H9 (cell line): ENCODE data around the gene APCDD1. TPM values are rescaled to one million over a fixed set of nuclear protein-coding genes. Genes with fewer than 3 reads are reported as not detected.

ENCODE experiments used
- DNase-seq: peaks from one replicate; pipeline ENCODE4 v3.0.0-alpha.2; 2017
- H2AFZ ChIP-seq: one replicate; pipeline ENCODE4 v1.6.1; 2013; ENCODE audit warnings: mild to moderate bottlenecking, low read length, control low read depth, moderate library complexity
- H2AK5ac ChIP-seq: 2 replicates; pipeline ENCODE4 v1.6.1; 2013; ENCODE audit warnings: low read length, control low read depth, mixed read lengths; ENCODE audit not compliant: insufficient read length
- H2BK120ac ChIP-seq: one replicate; pipeline ENCODE4 v1.6.1; 2013; ENCODE audit warnings: low read depth, mild to moderate bottlenecking, low read length, control low read depth, inconsistent platforms; ENCODE audit not compliant: poor library complexity, severe bottlenecking
- H2BK12ac ChIP-seq: 2 replicates; pipeline ENCODE4 v1.6.1; 2013; ENCODE audit warnings: low read length, control low read depth, mixed read lengths, low read depth; ENCODE audit not compliant: insufficient read length
- H2BK15ac ChIP-seq: 2 replicates; pipeline ENCODE4 v1.6.1; 2013; ENCODE audit warnings: low read depth, low read length, control low read depth
- H2BK20ac ChIP-seq: one replicate; pipeline ENCODE4 v1.6.1; 2013; ENCODE audit warnings: low read depth, mild to moderate bottlenecking, low read length, control low read depth, inconsistent platforms; ENCODE audit not compliant: poor library complexity, severe bottlenecking
- H2BK5ac ChIP-seq: 2 replicates; pipeline ENCODE4 v1.6.1; 2013; ENCODE audit warnings: low read length, control low read depth, mixed read lengths; ENCODE audit not compliant: insufficient read length
- H3K14ac ChIP-seq: 2 replicates; pipeline ENCODE4 v1.6.1; 2013; ENCODE audit warnings: low read length, control low read depth; ENCODE audit not compliant: insufficient read depth
- H3K18ac ChIP-seq: 2 replicates; pipeline ENCODE4 v1.6.1; 2013; ENCODE audit warnings: low read depth, mild to moderate bottlenecking, mixed read lengths, low read length, control low read depth; ENCODE audit not compliant: insufficient read length
- H3K23ac ChIP-seq: 2 replicates; pipeline ENCODE4 v1.6.1; 2013; ENCODE audit warnings: low read length, control low read depth, mixed read lengths, low read depth; ENCODE audit not compliant: insufficient read length
- H3K23me2 ChIP-seq: 2 replicates; pipeline ENCODE4 v1.6.1; 2013; ENCODE audit warnings: low read depth, mild to moderate bottlenecking, mixed read lengths, low read length, control low read depth; ENCODE audit not compliant: insufficient read length, poor library complexity, severe bottlenecking
- H3K27ac ChIP-seq: 2 replicates; pipeline ENCODE4 v1.5.1; 2013; ENCODE audit warnings: low read length, control low read depth, mixed read lengths, low read depth; ENCODE audit not compliant: insufficient read length
- H3K27me3 ChIP-seq: 2 replicates; pipeline ENCODE4 v1.6.1; 2013; ENCODE audit warnings: low read length, control low read depth, inconsistent platforms; ENCODE audit not compliant: insufficient read depth
- H3K4ac ChIP-seq: 2 replicates; pipeline ENCODE4 v1.6.1; 2013; ENCODE audit warnings: low read depth, mild to moderate bottlenecking, control low read depth, inconsistent platforms, low read length, moderate library complexity
- H3K4me1 ChIP-seq: 2 replicates; pipeline ENCODE4 v1.6.1; 2013; ENCODE audit warnings: low read length, control low read depth, inconsistent platforms; ENCODE audit not compliant: insufficient read depth
- H3K4me2 ChIP-seq: 2 replicates; pipeline ENCODE4 v1.6.1; 2013; ENCODE audit warnings: low read length, control low read depth, mixed read lengths; ENCODE audit not compliant: insufficient read length, insufficient read depth
- H3K56ac ChIP-seq: 2 replicates; pipeline ENCODE4 v1.6.1; 2013; ENCODE audit warnings: low read depth, mild to moderate bottlenecking, mixed read lengths, low read length, control low read depth; ENCODE audit not compliant: insufficient read length
- H3K79me1 ChIP-seq: 2 replicates; pipeline ENCODE4 v1.6.1; 2013; ENCODE audit warnings: low read depth, mild to moderate bottlenecking, moderate library complexity, low read length, control low read depth, inconsistent platforms; ENCODE audit not compliant: insufficient read depth, poor library complexity, severe bottlenecking
- H3K79me2 ChIP-seq: 2 replicates; pipeline ENCODE4 v1.6.1; 2013; ENCODE audit warnings: low read length, control low read depth, inconsistent platforms; ENCODE audit not compliant: insufficient read depth
- H3K9ac ChIP-seq: 2 replicates; pipeline ENCODE4 v1.6.1; 2013; ENCODE audit warnings: low read length, control low read depth, mixed read lengths; ENCODE audit not compliant: insufficient read length; ENCODE audit errors: extremely low read depth
- H3K9me3 ChIP-seq: one replicate; pipeline ENCODE4 v1.6.1; 2013; ENCODE audit warnings: low read depth, low read length, inconsistent platforms; ENCODE audit not compliant: control insufficient read depth
- H3T11ph ChIP-seq: one replicate; pipeline ENCODE4 v1.6.1; 2013; ENCODE audit warnings: mild to moderate bottlenecking, low read length, control low read depth, inconsistent platforms
- H4K20me1 ChIP-seq: one replicate; pipeline ENCODE4 v1.6.1; 2013; ENCODE audit not compliant: control insufficient read depth, insufficient read length, insufficient read depth
- H4K5ac ChIP-seq: 2 replicates; pipeline ENCODE4 v1.6.1; 2013; ENCODE audit warnings: low read depth, mild to moderate bottlenecking, mixed read lengths, low read length, control low read depth; ENCODE audit not compliant: insufficient read length
- H4K8ac ChIP-seq: replicated peaks from 2 replicates; pipeline ENCODE4 v1.6.1; 2013; ENCODE audit warnings: low read length, control low read depth, mixed read lengths, low read depth; ENCODE audit not compliant: insufficient read length
- H4K91ac ChIP-seq: 2 replicates; pipeline ENCODE4 v1.6.1; 2013; ENCODE audit warnings: low read depth, mild to moderate bottlenecking, moderate library complexity, mixed read lengths, low read length, control low read depth; ENCODE audit not compliant: insufficient read length
- H3K27ac Mint-ChIP-seq, 3 experiments: 2 replicates in 2 of 3; 3 replicates in 1 of 3; pipeline ENCODE4 v1.8.0; 2020 to 2021; ENCODE audit warnings: mixed read lengths in 3 of 3, mild to moderate bottlenecking in 1 of 3, moderate library complexity in 1 of 3
- H3K27me3 Mint-ChIP-seq: 2 replicates; pipeline ENCODE4 v1.8.0; 2021; ENCODE audit warnings: low read depth, mild to moderate bottlenecking, moderate library complexity, mixed read lengths
- H3K36me3 Mint-ChIP-seq, 3 experiments: 2 replicates in 2 of 3; 3 replicates in 1 of 3; pipeline ENCODE4 v1.8.0; 2020 to 2021; ENCODE audit warnings: low read depth in 3 of 3, mixed read lengths in 3 of 3; ENCODE audit not compliant: insufficient read depth in 1 of 3
- H3K4me1 Mint-ChIP-seq, 2 experiments: 2 replicates each; pipeline ENCODE4 v1.8.0; 2020; ENCODE audit warnings: mixed read lengths in 2 of 2
- H3K4me3 Mint-ChIP-seq, 2 experiments: 2 replicates in 1 of 2; 3 replicates in 1 of 2; pipeline ENCODE4 v1.8.0; 2020 to 2021; ENCODE audit warnings: mild to moderate bottlenecking in 2 of 2, mixed read lengths in 2 of 2, moderate library complexity in 1 of 2
- H3K9me3 Mint-ChIP-seq, 2 experiments: 2 replicates in 1 of 2; 3 replicates in 1 of 2; pipeline ENCODE4 v1.8.0; 2020; ENCODE audit warnings: mild to moderate bottlenecking in 2 of 2, mixed read lengths in 2 of 2, moderate library complexity in 1 of 2
- CTCF ChIP-seq: fragments of 200-600 bp; sonication (generic); conservative IDR thresholded peaks from 3 replicates; pipeline ENCODE4 v1.8.0; 2021; ENCODE audit warnings: antibody characterized with exemption, mild to moderate bottlenecking
- WGBS: extraction: QIAGEN DNeasy Blood & Tissue Kit; methylation state at CpG from one replicate; pipeline ENCODE4 v1.1.7; 2013; ENCODE audit warnings: missing lambda C conversion rate, low lambda C conversion rate, mixed read lengths; ENCODE audit not compliant: insufficient read length; ENCODE audit errors: extremely low coverage; 5-methylcytosine and 5-hydroxymethylcytosine counted together
- total RNA-seq: library from RNA; stranded (reverse); gene quantifications from 2 replicates; pipeline ENCODE4 v1.2.1, GENCODE V29; 2021

APCDD1 gene
- total RNA-seq, 1 experiment from 2014 or later = 1.8 TPM

GRCh38 chr18:10490401-10491165, 36.1 kb downstream of the APCDD1 start:
- Histone ChIP-seq H4K5ac (no peak overlapping the region), H4K20me1 (no peaks in the 10 kb centered on the region), H4K91ac (no peak overlapping the region), H2BK12ac (no peak overlapping the region), H3K79me1 (no peaks in the 10 kb centered on the region), H3K56ac (no peak overlapping the region), H3K9me3 (no peaks in the 10 kb centered on the region), H2BK5ac (no peak overlapping the region), H3K18ac (no peak overlapping the region), H3K23me2 (no peaks in the 10 kb centered on the region), H3K14ac (no peak overlapping the region), H2AK5ac (no peak overlapping the region), H2BK20ac (no peak overlapping the region), H4K8ac (no peak overlapping the region), H3K4ac (no peak overlapping the region), H3K9ac (no peak overlapping the region), H2BK120ac (no peak overlapping the region), H3K23ac (no peak overlapping the region), H3K4me1 (no peaks in the 10 kb centered on the region), H3K27me3 (0 out of 2 replicates have a peak, but pooled peaks cover 2% of the 10 kb centered on the region), H3K4me2 (no peak overlapping the region), H2AFZ (no peak overlapping the region), H3T11ph (no peak overlapping the region), H2BK15ac (no peak overlapping the region), H3K27ac (no peak overlapping the region), H3K79me2 (no peaks in the 10 kb centered on the region)
- Mint-ChIP-seq H3K4me3 (no peak overlapping the region), H3K27ac (no peak overlapping the region), H3K9me3 (no peaks in the 10 kb centered on the region; a peak in 1 of 5 replicates), H3K36me3 (no peaks in the 10 kb centered on the region; a peak in 3 of 7 replicates), H3K27me3 (peaks cover under 1% of the 10 kb centered on the region; the same call in 1 of the 2 replicates), H3K4me1 (peaks cover 0 to 7% of the 10 kb centered on the region in 2 experiments; a peak in 1 of 4 replicates)
- no CpG with 5 or more reads among the region's 14 CpGs for WGBS
- peak; percentile 65 for TF ChIP-seq CTCF
- peak; percentile 86 for DNase-seq
